ENCODE results near the gene TSPAN18. TPM values are rescaled to one million over a fixed set of nuclear protein-coding genes. Genes with fewer than 3 reads are reported as not detected.

TSPAN18 gene
- total RNA-seq, 1 experiment from 2014 or later: 0.77 TPM

- peaks cover 46% of the 10 kb centered on the region for H3K27me3 Mint-ChIP-seq (ENCODE audit: insufficient read depth, unreplicated experiment)
- ChIA-PET POLR2A (no interaction called here), CTCF (interaction anchor here (0.6 to 0.9 kb wide), 3 partner anchors 12 to 888 kb away, joined by 3 read pairs; no protein-coding TSS in a partner anchor)
- no TSS peak for BruUV-seq (replicated peaks)
- intact Hi-C loops (cut with micrococcal nuclease): no loop called here
- no peak overlapping the region for H3K4me3 Mint-ChIP-seq (ENCODE audit: unreplicated experiment)
- no peak overlapping the region for H3K27ac Mint-ChIP-seq (ENCODE audit: low read depth, unreplicated experiment)
- TF ChIP-seq CTCF (IDR thresholded peaks at IDR 0.05; ENCODE audit: unreplicated experiment): no peak
- no peak for DNase-seq (ENCODE audit: unreplicated experiment)
- peaks cover 6% of the 10 kb centered on the region for H3K36me3 Mint-ChIP-seq (ENCODE audit: insufficient read depth, unreplicated experiment)
- H3K9me3 Mint-ChIP-seq (ENCODE audit: unreplicated experiment): no peaks in the 10 kb centered on the region
- no peaks in the 10 kb centered on the region for H3K4me1 Mint-ChIP-seq (ENCODE audit: insufficient read depth, unreplicated experiment)
Measured at GRCh38 chr11:44788536-44789261, 61.9 kb downstream of the TSPAN18 start.

GRCh38 chr11:44789496-44789895 lies 62.7 kb downstream of the TSPAN18 start:
- TF ChIP-seq CTCF (IDR thresholded peaks at IDR 0.05; ENCODE audit: unreplicated experiment): no peak
- DNase-seq (ENCODE audit: unreplicated experiment): no peak
- Mint-ChIP-seq H3K4me3 (ENCODE audit: unreplicated experiment) (no peak overlapping the region), H3K27ac (ENCODE audit: low read depth, unreplicated experiment) (no peak overlapping the region), H3K9me3 (ENCODE audit: unreplicated experiment) (no peaks in the 10 kb centered on the region), H3K4me1 (ENCODE audit: insufficient read depth, unreplicated experiment) (no peaks in the 10 kb centered on the region), H3K36me3 (ENCODE audit: insufficient read depth, unreplicated experiment) (peaks cover 6% of the 10 kb centered on the region), H3K27me3 (ENCODE audit: insufficient read depth, unreplicated experiment) (peaks cover 38% of the 10 kb centered on the region)
- POLR2A ChIA-PET: no interaction called here
- intact Hi-C loops (cut with micrococcal nuclease): no loop called here
- BruUV-seq (replicated peaks): no TSS peak
- CTCF ChIA-PET: interaction anchor here (1.0 kb wide), 1 partner anchor 13 kb away, joined by 4 read pairs; no protein-coding TSS in a partner anchor

GRCh38 chr11:44790211-44790610 lies 63.4 kb downstream of the TSPAN18 start:
- BruUV-seq (replicated peaks): no TSS peak

More at GRCh38 chr11:44790211-44790610, 63.4 kb downstream of the TSPAN18 start:
- DNase-seq (ENCODE audit: unreplicated experiment): no peak
- H3K27me3 Mint-ChIP-seq (ENCODE audit: insufficient read depth, unreplicated experiment): peaks cover 37% of the 10 kb centered on the region
- H3K4me1 Mint-ChIP-seq (ENCODE audit: insufficient read depth, unreplicated experiment): no peaks in the 10 kb centered on the region
- H3K9me3 Mint-ChIP-seq (ENCODE audit: unreplicated experiment): no peaks in the 10 kb centered on the region
- no peak for TF ChIP-seq CTCF (IDR thresholded peaks at IDR 0.05; ENCODE audit: unreplicated experiment)
- no peak overlapping the region for H3K4me3 Mint-ChIP-seq (ENCODE audit: unreplicated experiment)
- CTCF ChIA-PET: interaction anchor here (1.0 kb wide), 1 partner anchor 14 kb away, joined by 4 read pairs; no protein-coding TSS in a partner anchor
- H3K27ac Mint-ChIP-seq (ENCODE audit: low read depth, unreplicated experiment): no peak overlapping the region
- peaks cover 6% of the 10 kb centered on the region for H3K36me3 Mint-ChIP-seq (ENCODE audit: insufficient read depth, unreplicated experiment)
- POLR2A ChIA-PET: no interaction called here
- intact Hi-C loops (cut with micrococcal nuclease): no loop called here

Data from MCF 10A (cell line).